ENCODE data around the gene RAC3.

The RAC3 gene

GRCh38 chr17:82077617-82078358, 46.3 kb downstream of the RAC3 start:
- FAIRE-seq = no peak

GRCh38 chr17:82078433-82078832, 47.0 kb downstream of the RAC3 start:
- no peak for FAIRE-seq

GRCh38 chr17:82079001-82079677, 47.7 kb downstream of the RAC3 start:
- no peak for FAIRE-seq

- no peak for FAIRE-seq
Observed at GRCh38 chr17:82080048-82080788, 48.7 kb downstream of the RAC3 start.

- FAIRE-seq = no peak
Observed at GRCh38 chr17:82080789-82081464, 49.4 kb downstream of the RAC3 start.

GRCh38 chr17:82081546-82081945, 50.1 kb downstream of the RAC3 start:
- FAIRE-seq = no peak

GRCh38 chr17:82081966-82082365, 50.5 kb downstream of the RAC3 start:
- FAIRE-seq = no peak

GRCh38 chr17:82082456-82082855, 51.0 kb downstream of the RAC3 start:
- no peak for FAIRE-seq

- no peak for FAIRE-seq
Observed at GRCh38 chr17:82083009-82083408, 51.5 kb downstream of the RAC3 start.

Data from A204.1 (cell line).